Endothelial cell (in vitro differentiated cells): ENCODE measurements around the gene HINT2. TPM values are rescaled to one million over a fixed set of nuclear protein-coding genes. Genes with fewer than 3 reads are reported as not detected.

Experiments used
- DNase-seq: peaks from one replicate; pipeline ENCODE4 v3.0.0; 2021; ENCODE audit warnings: low spot score
- H3K27ac Mint-ChIP-seq: one replicate; pipeline ENCODE4 v1.8.0; 2021; ENCODE audit warnings: mixed read lengths, inconsistent platforms; ENCODE audit not compliant: unreplicated experiment
- H3K27me3 Mint-ChIP-seq: one replicate; pipeline ENCODE4 v1.8.0; 2021; ENCODE audit warnings: mild to moderate bottlenecking, moderate library complexity, mixed read lengths, inconsistent platforms; ENCODE audit not compliant: unreplicated experiment
- H3K36me3 Mint-ChIP-seq: one replicate; pipeline ENCODE4 v1.8.0; 2021; ENCODE audit warnings: mild to moderate bottlenecking, low read depth, mixed read lengths, inconsistent platforms; ENCODE audit not compliant: unreplicated experiment
- H3K4me1 Mint-ChIP-seq: one replicate; pipeline ENCODE4 v1.8.0; 2021; ENCODE audit warnings: mild to moderate bottlenecking, mixed read lengths, inconsistent platforms; ENCODE audit not compliant: unreplicated experiment
- H3K4me3 Mint-ChIP-seq: one replicate; pipeline ENCODE4 v1.8.0; 2021; ENCODE audit warnings: mild to moderate bottlenecking, mixed read lengths, inconsistent platforms; ENCODE audit not compliant: unreplicated experiment
- H3K9me3 Mint-ChIP-seq: one replicate; pipeline ENCODE4 v1.8.0; 2021; ENCODE audit warnings: mixed read lengths, inconsistent platforms; ENCODE audit not compliant: unreplicated experiment
- CTCF ChIP-seq: fragments of 200-600 bp; sonication (generic); IDR thresholded peaks from one replicate; pipeline ENCODE4 v1.5.0; 2021; ENCODE audit warnings: antibody characterized with exemption; ENCODE audit not compliant: unreplicated experiment
- long read RNA-seq: library from polyadenylated mRNA; unstranded; transcript quantifications from one replicate; pipeline ENCODE4 v2.0.0, GENCODE V29; 2020; ENCODE audit not compliant: unreplicated experiment
- total RNA-seq: library from RNA; stranded (reverse); fragmentation: NEBNext Ultra II Directional; extraction: Animal tissue kit (Norgen Biotek cat#: 25700); gene quantifications from one replicate; pipeline ENCODE4 v1.2.1, GENCODE V29; 2021; ENCODE audit not compliant: unreplicated experiment

Gene HINT2
- total RNA-seq: 43.3 TPM
- long read RNA-seq, transcript HINT2-201 (5 exons, 628 nt): major isoform, 32 of 38 reads
- long read RNA-seq, partial matches to known transcripts: 0 of 38 reads
- long read RNA-seq, other reads (novel, unspliced or antisense): 4 of 38 reads

- peak; percentile 6 for TF ChIP-seq CTCF
- DNase-seq: peak; percentile 91
- Mint-ChIP-seq H3K9me3 (no peaks in the 10 kb centered on the region), H3K4me1 (peaks cover 45% of the 10 kb centered on the region), H3K27ac (peak within 1 kb of the TSS; percentile 89), H3K36me3 (no peaks in the 10 kb centered on the region), H3K27me3 (peaks cover 14% of the 10 kb centered on the region), H3K4me3 (peak within 1 kb of the TSS; percentile 96)
Measured at GRCh38 chr9:35814841-35815543, at the start of gene HINT2. HINT2 (minus strand) TSS chr9:35815042; CDS start chr9:35814979, 63 bp downstream.

GRCh38 chr9:35863583-35863982 is 48.7 kb upstream of the HINT2 start:
- H3K36me3 Mint-ChIP-seq: no peaks in the 10 kb centered on the region
- no peak for DNase-seq
- H3K27me3 Mint-ChIP-seq: peaks cover 11% of the 10 kb centered on the region
- TF ChIP-seq CTCF: no peak
- no peaks in the 10 kb centered on the region for H3K9me3 Mint-ChIP-seq
- H3K4me1 Mint-ChIP-seq: peaks cover 33% of the 10 kb centered on the region
- no peak overlapping the region for H3K27ac Mint-ChIP-seq
- H3K4me3 Mint-ChIP-seq: no peak overlapping the region

- Mint-ChIP-seq H3K36me3 (no peaks in the 10 kb centered on the region), H3K9me3 (no peaks in the 10 kb centered on the region), H3K4me3 (no peak overlapping the region), H3K4me1 (peaks cover 35% of the 10 kb centered on the region), H3K27me3 (peaks cover 14% of the 10 kb centered on the region), H3K27ac (no peak overlapping the region)
- TF ChIP-seq CTCF: no peak
- no peak for DNase-seq
Measured at GRCh38 chr9:35862328-35862727, 47.5 kb upstream of the HINT2 start.

- H3K9me3 Mint-ChIP-seq: no peaks in the 10 kb centered on the region
- peaks cover 4% of the 10 kb centered on the region for H3K36me3 Mint-ChIP-seq
- peaks cover 35% of the 10 kb centered on the region for H3K4me1 Mint-ChIP-seq
- H3K4me3 Mint-ChIP-seq: no peak overlapping the region
- no peak for DNase-seq
- H3K27ac Mint-ChIP-seq: no peak overlapping the region
- H3K27me3 Mint-ChIP-seq: peaks cover 14% of the 10 kb centered on the region
- TF ChIP-seq CTCF: no peak
Measured at GRCh38 chr9:35861161-35861897, 46.5 kb upstream of the HINT2 start.

- no peak for DNase-seq
- H3K4me1 Mint-ChIP-seq: peaks cover 26% of the 10 kb centered on the region
- H3K36me3 Mint-ChIP-seq: peaks cover 4% of the 10 kb centered on the region
- no peaks in the 10 kb centered on the region for H3K9me3 Mint-ChIP-seq
- TF ChIP-seq CTCF: no peak
- no peak overlapping the region for H3K4me3 Mint-ChIP-seq
- peaks cover 14% of the 10 kb centered on the region for H3K27me3 Mint-ChIP-seq
- no peak overlapping the region for H3K27ac Mint-ChIP-seq
Measured at GRCh38 chr9:35859990-35860339, 45.1 kb upstream of the HINT2 start.
